C4-2B (cell line): Measurements from ENCODE around the gene ADORA2A.

Experiments used
- CTCF ChIP-seq: fragments of 450-650 bp; conservative IDR thresholded peaks from 2 replicates; pipeline ENCODE4 v1.5.1; 2017; ENCODE audit warnings: mild to moderate bottlenecking
- ZFX ChIP-seq: fragments of 450-650 bp; IDR thresholded peaks from 2 replicates; pipeline ENCODE4 v1.6.1; 2017

- TF ChIP-seq CTCF (no peak), ZFX (no peak)
These were observed 20.8 kb upstream of the ADORA2A start for GRCh38 chr22:24406322-24407277.
